IPS-18a (cell line): ENCODE results near the gene RHOV.
A peak's percentile ranks its signal among the peaks of the same experiment; 100 is the strongest.

Experiments
- H3K27ac ChIP-seq: one replicate; pipeline ENCODE4 v1.5.1; 2013; ENCODE audit warnings: low read length
- H3K27me3 ChIP-seq: one replicate; pipeline ENCODE4 v1.6.1; 2013; ENCODE audit warnings: mild to moderate bottlenecking, low read length; ENCODE audit not compliant: control insufficient read depth, insufficient read depth
- H3K36me3 ChIP-seq: one replicate; pipeline ENCODE4 v1.6.1; 2013; ENCODE audit warnings: low read depth, low read length; ENCODE audit not compliant: control insufficient read depth
- H3K4me1 ChIP-seq: one replicate; pipeline ENCODE4 v1.6.1; 2013; ENCODE audit warnings: low read depth, low read length; ENCODE audit not compliant: control insufficient read depth
- H3K4me3 ChIP-seq: one replicate; pipeline ENCODE4 v1.5.1; 2013; ENCODE audit warnings: low read length
- H3K9ac ChIP-seq: one replicate; pipeline ENCODE4 v1.6.1; 2013; ENCODE audit warnings: mild to moderate bottlenecking, low read length, moderate library complexity
- H3K9me3 ChIP-seq: one replicate; pipeline ENCODE4 v1.6.1; 2013; ENCODE audit warnings: low read depth, low read length; ENCODE audit not compliant: control insufficient read depth

The RHOV gene

GRCh38 chr15:40912478-40912877 is 38.4 kb upstream of the RHOV start:
- H3K27me3 ChIP-seq = no peaks in the 10 kb centered on the region
- no peak overlapping the region for H3K27ac ChIP-seq
- no peaks in the 10 kb centered on the region for H3K9me3 ChIP-seq
- H3K4me1 ChIP-seq = peaks cover 11% of the 10 kb centered on the region
- H3K4me3 ChIP-seq = no peak overlapping the region
- no peak overlapping the region for H3K9ac ChIP-seq
- H3K36me3 ChIP-seq = no peaks in the 10 kb centered on the region

GRCh38 chr15:40911693-40912092 is 37.7 kb upstream of the RHOV start:
- Histone ChIP-seq H3K4me1 (peaks cover 11% of the 10 kb centered on the region), H3K4me3 (no peak overlapping the region), H3K9me3 (no peaks in the 10 kb centered on the region), H3K9ac (no peak overlapping the region), H3K27me3 (no peaks in the 10 kb centered on the region), H3K27ac (peak overlapping the region; percentile 26), H3K36me3 (no peaks in the 10 kb centered on the region)

GRCh38 chr15:40911141-40911540 is 37.1 kb upstream of the RHOV start:
- Histone ChIP-seq H3K4me3 (no peak overlapping the region), H3K36me3 (no peaks in the 10 kb centered on the region), H3K9me3 (no peaks in the 10 kb centered on the region), H3K27me3 (no peaks in the 10 kb centered on the region), H3K4me1 (peaks cover 11% of the 10 kb centered on the region), H3K9ac (no peak overlapping the region), H3K27ac (peak overlapping the region; percentile 26)

- H3K36me3 ChIP-seq = peaks cover under 1% of the 10 kb centered on the region
- no peak overlapping the region for H3K9ac ChIP-seq
- no peaks in the 10 kb centered on the region for H3K9me3 ChIP-seq
- H3K4me3 ChIP-seq = no peak overlapping the region
- no peak overlapping the region for H3K27ac ChIP-seq
- no peaks in the 10 kb centered on the region for H3K27me3 ChIP-seq
- peaks cover 10% of the 10 kb centered on the region for H3K4me1 ChIP-seq
Observed at GRCh38 chr15:40909662-40910630, 35.9 kb upstream of the RHOV start.

- Histone ChIP-seq H3K4me3 (no peak overlapping the region), H3K4me1 (peaks cover 7% of the 10 kb centered on the region), H3K36me3 (peaks cover 12% of the 10 kb centered on the region), H3K9ac (no peak overlapping the region), H3K9me3 (no peaks in the 10 kb centered on the region), H3K27me3 (no peaks in the 10 kb centered on the region), H3K27ac (no peak overlapping the region)
Observed at GRCh38 chr15:40908095-40908494, 34.1 kb upstream of the RHOV start.

- no peak overlapping the region for H3K27ac ChIP-seq
- H3K36me3 ChIP-seq = peaks cover 18% of the 10 kb centered on the region
- no peaks in the 10 kb centered on the region for H3K27me3 ChIP-seq
- no peak overlapping the region for H3K9ac ChIP-seq
- H3K4me3 ChIP-seq = peak overlapping the region; percentile 52
- peaks cover 7% of the 10 kb centered on the region for H3K4me1 ChIP-seq
- no peaks in the 10 kb centered on the region for H3K9me3 ChIP-seq
Observed at GRCh38 chr15:40906991-40907802, 33.2 kb upstream of the RHOV start.

- Histone ChIP-seq H3K27me3 (no peaks in the 10 kb centered on the region), H3K4me3 (peak overlapping the region; percentile 52), H3K9ac (no peak overlapping the region), H3K4me1 (peaks cover 6% of the 10 kb centered on the region), H3K36me3 (peaks cover 18% of the 10 kb centered on the region), H3K9me3 (no peaks in the 10 kb centered on the region), H3K27ac (no peak overlapping the region)
Observed at GRCh38 chr15:40906091-40906990, 32.3 kb upstream of the RHOV start.

- Histone ChIP-seq H3K27me3 (no peaks in the 10 kb centered on the region), H3K4me1 (no peaks in the 10 kb centered on the region), H3K4me3 (no peak overlapping the region), H3K36me3 (peaks cover 34% of the 10 kb centered on the region), H3K9me3 (no peaks in the 10 kb centered on the region), H3K9ac (no peak overlapping the region), H3K27ac (no peak overlapping the region)
Observed at GRCh38 chr15:40904552-40905201, 30.6 kb upstream of the RHOV start.

- Histone ChIP-seq H3K4me1 (no peaks in the 10 kb centered on the region), H3K4me3 (no peak overlapping the region), H3K9ac (no peak overlapping the region), H3K27me3 (no peaks in the 10 kb centered on the region), H3K36me3 (peaks cover 47% of the 10 kb centered on the region), H3K27ac (no peak overlapping the region), H3K9me3 (no peaks in the 10 kb centered on the region)
Observed at GRCh38 chr15:40902605-40903561, 28.8 kb upstream of the RHOV start.

- Histone ChIP-seq H3K36me3 (peaks cover 49% of the 10 kb centered on the region), H3K27me3 (no peaks in the 10 kb centered on the region), H3K4me3 (no peak overlapping the region), H3K9ac (no peak overlapping the region), H3K4me1 (no peaks in the 10 kb centered on the region), H3K27ac (no peak overlapping the region), H3K9me3 (no peaks in the 10 kb centered on the region)
Observed at GRCh38 chr15:40901053-40901443, 27.0 kb upstream of the RHOV start.
